ENCODE results near the gene RCN2.

Gene RCN2

GRCh38 chr15:76974456-76975036 is 43.0 kb downstream of the RCN2 start:
- Histone ChIP-seq H3K9ac (ENCODE audit: low read depth, low read length) (no peak overlapping the region), H3K36me3 (ENCODE audit: insufficient read depth, low read length) (no peaks in the 10 kb centered on the region), H3K9me3 (ENCODE audit: control insufficient read depth, insufficient read depth, low read length) (no peaks in the 10 kb centered on the region), H3K4me1 (ENCODE audit: insufficient read depth, low read length) (peaks cover 4% of the 10 kb centered on the region; the same call in 1 of the 2 replicates)

GRCh38 chr15:76976141-76976540 is 44.6 kb downstream of the RCN2 start:
- Histone ChIP-seq H3K36me3 (ENCODE audit: insufficient read depth, low read length) (no peaks in the 10 kb centered on the region), H3K4me1 (ENCODE audit: insufficient read depth, low read length) (peaks cover 4% of the 10 kb centered on the region; the same call in 1 of the 2 replicates), H3K9ac (ENCODE audit: low read depth, low read length) (no peak overlapping the region), H3K9me3 (ENCODE audit: control insufficient read depth, insufficient read depth, low read length) (no peaks in the 10 kb centered on the region)

- H3K9ac ChIP-seq (ENCODE audit: low read depth, low read length): no peak overlapping the region
- H3K9me3 ChIP-seq (ENCODE audit: control insufficient read depth, insufficient read depth, low read length): no peaks in the 10 kb centered on the region
- H3K4me1 ChIP-seq (ENCODE audit: insufficient read depth, low read length): peaks cover 4% of the 10 kb centered on the region; the same call in 1 of the 2 replicates
- no peaks in the 10 kb centered on the region for H3K36me3 ChIP-seq (ENCODE audit: insufficient read depth, low read length)
Observed at GRCh38 chr15:76976572-76977270, 45.2 kb downstream of the RCN2 start.

- peaks cover 1% of the 10 kb centered on the region; the same call in 1 of the 2 replicates for H3K4me1 ChIP-seq (ENCODE audit: insufficient read depth, low read length)
- no peaks in the 10 kb centered on the region for H3K36me3 ChIP-seq (ENCODE audit: insufficient read depth, low read length)
- H3K9ac ChIP-seq (ENCODE audit: low read depth, low read length): no peak overlapping the region
- no peaks in the 10 kb centered on the region for H3K9me3 ChIP-seq (ENCODE audit: control insufficient read depth, insufficient read depth, low read length)
Observed at GRCh38 chr15:76978522-76979330, 47.2 kb downstream of the RCN2 start.

- Histone ChIP-seq H3K9me3 (ENCODE audit: control insufficient read depth, insufficient read depth, low read length) (no peaks in the 10 kb centered on the region), H3K4me1 (ENCODE audit: insufficient read depth, low read length) (no peaks in the 10 kb centered on the region)
Observed at GRCh38 chr15:76979331-76979925, 47.9 kb downstream of the RCN2 start.

GRCh38 chr15:76979996-76980520 is 48.5 kb downstream of the RCN2 start:
- no peaks in the 10 kb centered on the region for H3K4me1 ChIP-seq (ENCODE audit: insufficient read depth, low read length)
- no peaks in the 10 kb centered on the region for H3K9me3 ChIP-seq (ENCODE audit: control insufficient read depth, insufficient read depth, low read length)
- H3K36me3 ChIP-seq (ENCODE audit: insufficient read depth, low read length): no peaks in the 10 kb centered on the region
- no peak overlapping the region for H3K9ac ChIP-seq (ENCODE audit: low read depth, low read length)

More at GRCh38 chr15:76979331-76979925, 47.9 kb downstream of the RCN2 start:
- H3K9ac ChIP-seq (ENCODE audit: low read depth, low read length): no peak overlapping the region
- H3K36me3 ChIP-seq (ENCODE audit: insufficient read depth, low read length): no peaks in the 10 kb centered on the region

GRCh38 chr15:76982356-76982755 is 50.8 kb downstream of the RCN2 start:
- Histone ChIP-seq H3K9me3 (ENCODE audit: control insufficient read depth, insufficient read depth, low read length) (no peaks in the 10 kb centered on the region), H3K36me3 (ENCODE audit: insufficient read depth, low read length) (no peaks in the 10 kb centered on the region), H3K4me1 (ENCODE audit: insufficient read depth, low read length) (no peaks in the 10 kb centered on the region), H3K9ac (ENCODE audit: low read depth, low read length) (no peak overlapping the region)

- no peaks in the 10 kb centered on the region for H3K4me1 ChIP-seq (ENCODE audit: insufficient read depth, low read length)
- H3K36me3 ChIP-seq (ENCODE audit: insufficient read depth, low read length): no peaks in the 10 kb centered on the region
- no peaks in the 10 kb centered on the region for H3K9me3 ChIP-seq (ENCODE audit: control insufficient read depth, insufficient read depth, low read length)
- no peak overlapping the region for H3K9ac ChIP-seq (ENCODE audit: low read depth, low read length)
Observed at GRCh38 chr15:76982756-76983155, 51.2 kb downstream of the RCN2 start.

- Histone ChIP-seq H3K36me3 (ENCODE audit: insufficient read depth, low read length) (no peaks in the 10 kb centered on the region), H3K4me1 (ENCODE audit: insufficient read depth, low read length) (0 out of 2 replicates have a peak, but pooled peaks cover 6% of the 10 kb centered on the region), H3K9ac (ENCODE audit: low read depth, low read length) (no peak overlapping the region), H3K9me3 (ENCODE audit: control insufficient read depth, insufficient read depth, low read length) (no peaks in the 10 kb centered on the region)
Observed at GRCh38 chr15:76983590-76984375, 52.2 kb downstream of the RCN2 start.

- 0 out of 2 replicates have a peak, but pooled peaks cover 8% of the 10 kb centered on the region for H3K4me1 ChIP-seq (ENCODE audit: insufficient read depth, low read length)
- no peak overlapping the region for H3K9ac ChIP-seq (ENCODE audit: low read depth, low read length)
- H3K9me3 ChIP-seq (ENCODE audit: control insufficient read depth, insufficient read depth, low read length): no peaks in the 10 kb centered on the region
- H3K36me3 ChIP-seq (ENCODE audit: insufficient read depth, low read length): no peaks in the 10 kb centered on the region
Observed at GRCh38 chr15:76986743-76987142, 55.2 kb downstream of the RCN2 start.

GRCh38 chr15:76987276-76987675 is 55.7 kb downstream of the RCN2 start:
- Histone ChIP-seq H3K36me3 (ENCODE audit: insufficient read depth, low read length) (no peaks in the 10 kb centered on the region), H3K4me1 (ENCODE audit: insufficient read depth, low read length) (0 out of 2 replicates have a peak, but pooled peaks cover 8% of the 10 kb centered on the region), H3K9me3 (ENCODE audit: control insufficient read depth, insufficient read depth, low read length) (no peaks in the 10 kb centered on the region), H3K9ac (ENCODE audit: low read depth, low read length) (no peak overlapping the region)

GRCh38 chr15:76987896-76988860 is 56.6 kb downstream of the RCN2 start:
- 0 out of 2 replicates have a peak, but pooled peaks cover 8% of the 10 kb centered on the region for H3K4me1 ChIP-seq (ENCODE audit: insufficient read depth, low read length)
- H3K9ac ChIP-seq (ENCODE audit: low read depth, low read length): no peak overlapping the region
- no peaks in the 10 kb centered on the region for H3K36me3 ChIP-seq (ENCODE audit: insufficient read depth, low read length)
- no peaks in the 10 kb centered on the region for H3K9me3 ChIP-seq (ENCODE audit: control insufficient read depth, insufficient read depth, low read length)

Measured in ES-I3 (cell line).